T-helper 2 cell (primary cell): ENCODE data around the gene TCEAL9.
"Not testable (repeated sequence)": the region's sequence is repeated elsewhere in the genome, so short reads cannot be mapped to it uniquely, and the experiment has no call there.

ENCODE experiments used
- DNase-seq, 5 experiments: peaks; one replicate each; pipeline versions ENCODE4 v3.0.0 to v3.0.0-alpha.2; 2012 to 2022

Gene TCEAL9

GRCh38 chrX:103376118-103376978 is 20.0 kb downstream of the TCEAL9 start, which contains the start of gene BEX3:
BEX3 (plus strand) TSS chrX:103376538; CDS start chrX:103377522, 984 bp downstream.
- DNase-seq = peak in 3 of 5 experiments; percentile 5 to 76 (median 21)

- peak in 1 of 5 experiments; percentile 10 for DNase-seq
Observed at GRCh38 chrX:103376979-103377324, 20.6 kb downstream of the TCEAL9 start.

DNA sequence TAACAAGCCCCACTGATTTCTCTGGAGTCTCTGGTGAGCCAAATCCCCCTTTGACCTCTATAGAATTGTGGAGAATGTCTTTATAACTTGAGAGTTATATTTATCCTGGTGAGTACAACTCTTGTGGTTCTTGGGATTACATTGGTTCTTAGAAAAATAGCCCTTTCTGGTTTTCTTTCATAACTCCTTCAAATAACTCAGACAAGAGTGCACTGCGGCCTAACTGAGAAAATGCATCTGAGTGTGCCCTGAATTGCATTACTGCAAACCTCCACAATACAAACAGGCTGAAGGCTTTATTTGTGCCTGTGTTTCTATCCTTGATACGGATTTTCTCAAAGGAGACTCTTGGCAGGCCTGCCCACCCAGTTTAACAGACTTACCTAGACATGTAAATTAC is 22.7 kb downstream of the TCEAL9 start:
- DNase-seq = no peak

DNA sequence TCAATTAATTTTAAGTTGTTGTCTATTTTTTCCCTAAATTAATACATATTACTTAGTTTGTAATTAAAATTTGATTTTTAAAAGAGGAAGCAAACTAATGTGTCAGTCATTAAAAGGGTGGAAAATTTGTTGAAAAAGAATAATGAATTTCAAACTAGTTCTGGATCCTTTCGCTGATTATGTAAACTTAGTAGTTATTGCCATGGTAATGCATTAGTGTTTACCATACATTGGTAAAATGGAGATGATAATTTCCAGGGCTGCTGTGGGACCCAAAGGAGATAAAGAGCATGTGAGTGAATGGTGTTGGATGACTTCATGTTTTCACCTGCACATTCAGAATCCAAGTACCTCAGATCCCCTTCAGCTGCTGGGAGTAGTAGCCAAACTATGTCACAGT is 26.6 kb downstream of the TCEAL9 start:
- no peak for DNase-seq

GRCh38 chrX:103384672-103385071 is 28.4 kb downstream of the TCEAL9 start:
- no peak for DNase-seq

GRCh38 chrX:103385283-103385830 is 29.1 kb downstream of the TCEAL9 start:
- DNase-seq = not testable (repeated sequence)

GRCh38 chrX:103386332-103386731 is 30.0 kb downstream of the TCEAL9 start:
- no peak for DNase-seq

DNA sequence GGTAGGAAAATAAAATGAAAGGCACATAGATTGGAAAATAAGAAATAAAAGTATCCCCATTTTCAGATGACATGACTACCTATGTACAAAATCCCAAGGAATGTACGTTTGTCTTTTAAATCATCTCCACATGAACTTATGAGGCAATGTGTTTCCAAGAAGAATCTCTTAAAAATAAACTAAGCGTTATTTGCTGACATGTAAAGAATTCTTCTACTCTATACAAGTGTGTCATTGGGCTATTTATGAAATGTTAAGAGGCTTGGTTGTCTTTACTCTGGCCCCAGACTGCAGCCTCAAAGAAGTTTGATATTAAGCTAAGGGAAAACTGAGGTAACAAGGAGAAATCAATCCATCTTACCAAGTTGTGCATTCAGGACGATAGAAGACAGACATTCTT is 37.2 kb downstream of the TCEAL9 start:
- no peak for DNase-seq

- DNase-seq = no peak
Observed at GRCh38 chrX:103396186-103396585, 39.9 kb downstream of the TCEAL9 start.

- no peak for DNase-seq
Observed at GRCh38 chrX:103396660-103397059, 40.4 kb downstream of the TCEAL9 start.

DNA sequence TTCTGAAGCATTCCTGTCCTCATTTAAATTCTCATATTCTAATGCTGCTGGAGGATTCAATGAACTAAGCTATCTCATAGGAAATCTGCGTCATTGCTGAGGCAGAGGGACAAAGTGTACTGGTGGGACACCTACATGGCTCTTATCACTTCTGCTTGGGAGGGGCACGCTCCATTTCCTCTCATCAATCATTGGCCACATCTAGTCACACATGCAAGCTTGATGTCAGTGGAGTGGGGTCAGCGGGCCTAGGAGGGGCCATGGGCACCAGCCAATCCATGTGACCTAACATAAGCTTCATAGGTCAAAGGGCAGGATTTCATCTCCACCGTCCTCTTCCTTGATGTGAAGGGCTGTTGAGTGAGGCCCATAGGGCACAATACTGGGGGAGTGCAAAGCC is 41.4 kb downstream of the TCEAL9 start:
- DNase-seq = no peak

DNA sequence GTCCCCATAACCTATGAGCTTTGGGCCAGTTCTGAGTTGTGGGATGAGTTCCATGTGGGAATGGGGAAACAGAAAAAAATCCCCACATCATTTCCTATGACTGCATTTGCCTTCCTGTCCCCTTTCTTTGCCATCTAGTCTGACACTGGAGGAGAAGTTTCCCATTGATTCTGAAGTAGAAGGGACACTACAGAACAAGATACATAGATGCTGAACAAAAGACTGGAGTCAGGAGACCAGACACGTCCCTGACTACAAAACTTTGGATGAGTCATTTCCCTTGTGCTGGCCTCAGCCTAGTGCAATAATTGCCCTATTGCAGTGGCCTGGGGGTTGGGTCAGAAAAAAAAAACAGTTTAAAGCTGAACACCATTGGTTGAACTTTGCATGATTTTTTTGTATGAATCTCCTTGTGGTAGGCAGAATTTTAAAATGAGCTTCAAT is 42.1 kb downstream of the TCEAL9 start:
- no peak for DNase-seq

GRCh38 chrX:103399744-103400143 is 43.4 kb downstream of the TCEAL9 start:
- DNase-seq = no peak

DNA sequence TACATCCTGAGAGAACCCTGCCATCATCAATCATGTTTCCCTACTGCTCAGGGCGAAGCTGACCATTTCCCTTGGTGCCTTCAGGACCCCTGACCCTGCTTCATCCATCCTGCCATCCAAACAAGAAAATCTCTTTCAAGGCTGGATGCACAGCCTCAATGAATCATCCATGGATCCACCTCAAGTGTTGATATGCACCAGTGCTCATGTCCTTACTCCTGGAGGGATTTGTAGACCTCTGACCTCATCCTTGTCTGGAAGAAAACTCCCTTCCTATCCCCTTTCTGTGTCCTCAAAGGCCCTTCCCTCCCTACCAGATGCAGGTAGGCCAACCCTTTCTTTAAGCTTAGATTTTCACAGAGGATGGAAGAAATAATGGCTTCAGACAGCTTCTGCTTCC is 44.6 kb downstream of the TCEAL9 start:
- DNase-seq = no peak

- DNase-seq = peak in 4 of 5 experiments; percentile 0 to 81 (median 6)
Observed at GRCh38 chrX:103404231-103405008, 48.1 kb downstream of the TCEAL9 start.

- no peak for DNase-seq
Observed at GRCh38 chrX:103405009-103405333, 48.7 kb downstream of the TCEAL9 start.

DNA sequence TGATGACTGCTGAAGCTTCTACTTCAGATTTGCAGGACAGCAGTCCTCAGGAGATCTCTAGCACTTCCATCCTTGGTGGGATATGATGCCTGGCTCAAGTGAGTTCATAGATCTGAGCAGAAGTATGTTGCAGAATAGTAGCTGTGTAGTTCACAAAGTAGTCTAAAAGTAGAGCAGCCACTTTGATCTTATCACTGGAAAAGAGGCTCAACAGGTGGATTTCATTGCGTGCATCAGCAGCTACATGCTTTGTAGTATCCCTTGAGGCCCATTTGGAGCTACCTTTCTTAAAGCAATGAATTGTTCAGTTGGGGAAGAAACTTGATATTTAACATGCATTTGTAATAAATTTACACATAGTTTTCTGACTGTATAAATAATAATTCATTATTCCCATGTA is 50.0 kb downstream of the TCEAL9 start:
- DNase-seq = no peak

DNA sequence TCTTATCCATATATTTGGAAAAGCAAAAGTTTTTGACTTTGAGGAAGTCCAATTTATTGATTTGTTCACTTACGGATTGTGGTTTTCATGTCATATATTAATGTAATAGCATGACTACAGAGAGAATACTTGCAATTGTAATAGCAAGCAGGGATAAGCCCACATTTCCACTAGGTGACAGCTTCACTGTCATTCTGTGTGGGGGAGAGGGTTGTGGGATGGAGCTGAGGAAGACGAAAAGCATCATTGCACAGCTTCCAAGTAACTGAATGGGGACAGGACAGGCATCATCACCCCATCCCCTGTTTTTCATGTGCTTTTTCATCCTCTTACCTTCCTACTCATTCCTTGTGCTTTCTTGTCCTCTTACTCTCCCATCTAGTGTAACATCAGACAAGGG is 51.5 kb downstream of the TCEAL9 start:
- no peak for DNase-seq
